Smooth muscle cell (in vitro differentiated cells): ENCODE measurements around the gene CDK2. TPM values are rescaled to one million over a fixed set of nuclear protein-coding genes. Genes with fewer than 3 reads are reported as not detected.

Experiments
- DNase-seq: peaks from one replicate; lab custom pipeline; 2025; ENCODE audit not compliant: unreplicated experiment; lab: John Stamatoyannopoulos, UW
- H2AFZ ChIP-seq: fragments of 200-600 bp; sonication (generic); 2 replicates; pipeline ENCODE4 v1.6.0; 2016; ENCODE audit warnings: antibody characterized with exemption, low read depth, mild to moderate bottlenecking
- H3F3A ChIP-seq: fragments of 200-600 bp; sonication (generic); 2 replicates; pipeline ENCODE4 v1.6.0; 2017; ENCODE audit warnings: antibody characterized with exemption, low read depth
- H3K27ac ChIP-seq: fragments of 200-600 bp; sonication (generic); 2 replicates; pipeline ENCODE4 v1.5.1; 2016; ENCODE audit warnings: low read depth, mild to moderate bottlenecking
- H3K27me3 ChIP-seq: fragments of 200-600 bp; sonication (generic); 2 replicates; pipeline ENCODE4 v1.6.1; 2016; ENCODE audit warnings: low read depth, mild to moderate bottlenecking
- H3K36me3 ChIP-seq: fragments of 200-600 bp; sonication (generic); 2 replicates; pipeline ENCODE4 v1.5.1; 2016; ENCODE audit warnings: low read depth
- H3K4me1 ChIP-seq: fragments of 200-600 bp; sonication (generic); 2 replicates; pipeline ENCODE4 v1.5.1; 2016; ENCODE audit warnings: low read depth
- H3K4me2 ChIP-seq: fragments of 200-600 bp; sonication (generic); 2 replicates; pipeline ENCODE4 v1.6.0; 2016; ENCODE audit warnings: mild to moderate bottlenecking
- H3K4me3 ChIP-seq: fragments of 200-600 bp; sonication (generic); 2 replicates; pipeline ENCODE4 v1.5.1; 2016; ENCODE audit warnings: mild to moderate bottlenecking
- H3K79me2 ChIP-seq: fragments of 200-600 bp; sonication (generic); 2 replicates; pipeline ENCODE4 v1.6.0; 2016; ENCODE audit warnings: low read depth, mild to moderate bottlenecking
- H3K9ac ChIP-seq: fragments of 200-600 bp; sonication (generic); 2 replicates; pipeline ENCODE4 v1.6.0; 2016; ENCODE audit warnings: low read depth
- H3K9me3 ChIP-seq: fragments of 200-600 bp; sonication (generic); replicated peaks from 2 replicates; pipeline ENCODE4 v1.5.1; 2016; ENCODE audit warnings: low read depth
- H4K20me1 ChIP-seq: fragments of 200-600 bp; sonication (generic); 2 replicates; pipeline ENCODE4 v1.6.0; 2016; ENCODE audit warnings: low read depth
- CTCF ChIP-seq: fragments of 200-600 bp; sonication (generic); IDR thresholded peaks from 2 replicates; pipeline ENCODE4 v1.5.1; 2017; ENCODE audit warnings: borderline replicate concordance, mild to moderate bottlenecking, antibody characterized with exemption; ENCODE audit not compliant: insufficient read depth, poor library complexity, severe bottlenecking
- WGBS: methylation state at CpG from one replicate; pipeline ENCODE4 v1.1.7; 2016; ENCODE audit warnings: low lambda C conversion rate; 5-methylcytosine and 5-hydroxymethylcytosine counted together
- polyA plus RNA-seq: library from polyadenylated mRNA; unstranded; fragments of >200 nt; fragmentation: Nextera tagmentation; extraction: Ambion mirVana; gene quantifications from 2 replicates; pipeline ENCODE4 v1.2.1, GENCODE V29; 2016
- total RNA-seq: library from RNA; depleted of rRNA; stranded (reverse); fragments of >200 nt; gene quantifications from 2 replicates; pipeline ENCODE4 v1.2.3, GENCODE V29; 2014

The CDK2 gene
- total and polyA plus RNA-seq, 2 experiments from 2014 or later: 33.3 to 36.5 TPM

GRCh38 chr12:56017181-56017580 is 50.6 kb downstream of the CDK2 start:
- Histone ChIP-seq H4K20me1 (no peaks in the 10 kb centered on the region), H3K9me3 (no peaks in the 10 kb centered on the region), H3K36me3 (no peaks in the 10 kb centered on the region), H3K9ac (no peak overlapping the region), H3F3A (peaks cover 7% of the 10 kb centered on the region), H2AFZ (no peak overlapping the region), H3K4me3 (no peak overlapping the region), H3K4me1 (peaks cover 22% of the 10 kb centered on the region), H3K4me2 (no peak overlapping the region), H3K27me3 (no peaks in the 10 kb centered on the region), H3K27ac (no peak overlapping the region), H3K79me2 (peaks cover 5% of the 10 kb centered on the region)
- no peak for TF ChIP-seq CTCF
- 87% methylated on average over 4 of the region's 4 CpGs for WGBS
- no peak for DNase-seq

GRCh38 chr12:56018356-56018755 is 51.7 kb downstream of the CDK2 start:
- no peaks in the 10 kb centered on the region for H3K36me3 ChIP-seq
- no peak overlapping the region for H2AFZ ChIP-seq
- H4K20me1 ChIP-seq: no peaks in the 10 kb centered on the region
- H3K4me3 ChIP-seq: no peak overlapping the region
- H3K9me3 ChIP-seq: no peaks in the 10 kb centered on the region
- H3F3A ChIP-seq: peaks cover 8% of the 10 kb centered on the region
- H3K9ac ChIP-seq: no peak overlapping the region
- H3K27ac ChIP-seq: no peak overlapping the region
- DNase-seq: no peak
- H3K4me2 ChIP-seq: no peak overlapping the region
- no peak for TF ChIP-seq CTCF
- H3K27me3 ChIP-seq: no peaks in the 10 kb centered on the region
- peaks cover 14% of the 10 kb centered on the region for H3K79me2 ChIP-seq
- 97% methylated on average over 1 of the region's 1 CpG for WGBS
- H3K4me1 ChIP-seq: peaks cover 24% of the 10 kb centered on the region

GRCh38 chr12:56020423-56021184 is 54.0 kb downstream of the CDK2 start, which contains the start of gene IKZF4:
TSS of gene IKZF4 (plus strand) at chr12:56021043. CDS start at chr12:56021494, 451 bp downstream.
- Histone ChIP-seq H3K27ac (peak within 1 kb of the TSS; percentile 69), H4K20me1 (no peaks in the 10 kb centered on the region), H3K4me3 (peak within 1 kb of the TSS; percentile 50), H3K9me3 (no peaks in the 10 kb centered on the region), H3K27me3 (no peaks in the 10 kb centered on the region), H3K36me3 (no peaks in the 10 kb centered on the region), H3K4me2 (peak within 1 kb of the TSS; percentile 86), H3F3A (peaks cover 8% of the 10 kb centered on the region), H2AFZ (peak within 1 kb of the TSS; percentile 21), H3K79me2 (peaks cover 19% of the 10 kb centered on the region), H3K9ac (peak within 1 kb of the TSS; percentile 28), H3K4me1 (peaks cover 24% of the 10 kb centered on the region)
- WGBS: 9% methylated on average over 8 of the region's 10 CpGs
- peak; percentile 20 for DNase-seq
- TF ChIP-seq CTCF: no peak

DNA sequence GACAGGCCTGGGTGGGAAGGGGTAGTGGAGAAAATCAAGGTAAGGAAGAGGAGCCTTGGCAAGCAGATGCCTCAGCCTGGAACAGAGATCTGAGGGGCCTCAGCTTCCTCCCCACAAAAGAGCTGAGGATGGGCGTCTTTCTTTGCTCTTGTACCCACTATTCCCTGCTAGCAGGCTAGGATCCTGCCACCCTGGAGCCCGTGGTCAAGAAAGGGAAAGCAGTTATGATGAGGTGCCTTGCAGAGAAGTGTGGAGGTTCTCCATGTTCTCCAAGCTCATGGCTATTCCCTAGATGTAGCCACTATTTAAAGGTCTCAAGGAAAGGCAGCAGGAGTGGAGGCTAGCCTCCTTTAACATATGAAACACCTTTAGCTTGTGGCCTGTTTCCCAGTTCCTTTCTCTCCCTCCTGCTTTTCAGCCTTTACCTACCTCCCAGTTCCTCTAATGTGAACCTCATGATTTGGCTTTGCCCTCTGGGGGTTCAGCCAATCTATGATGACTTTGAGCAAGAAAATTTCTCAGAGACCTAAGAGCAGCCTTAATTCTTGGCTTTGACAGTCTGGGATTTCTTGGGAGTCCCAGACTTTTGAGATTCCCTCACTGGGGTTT is 55.4 kb downstream of the CDK2 start:
- H3F3A ChIP-seq: peaks cover 8% of the 10 kb centered on the region
- 72% methylated on average over 2 of the region's 2 CpGs for WGBS
- no peaks in the 10 kb centered on the region for H3K9me3 ChIP-seq
- peak overlapping the region; percentile 50 for H3K4me3 ChIP-seq
- H4K20me1 ChIP-seq: no peaks in the 10 kb centered on the region
- H3K79me2 ChIP-seq: peaks cover 19% of the 10 kb centered on the region
- H3K27ac ChIP-seq: peak overlapping the region; percentile 69
- no peak overlapping the region for H2AFZ ChIP-seq
- H3K4me2 ChIP-seq: peak overlapping the region; percentile 86
- peak overlapping the region; percentile 28 for H3K9ac ChIP-seq
- no peaks in the 10 kb centered on the region for H3K27me3 ChIP-seq
- H3K36me3 ChIP-seq: no peaks in the 10 kb centered on the region
- TF ChIP-seq CTCF: no peak
- peaks cover 24% of the 10 kb centered on the region for H3K4me1 ChIP-seq
- DNase-seq: no peak
